Measurements from ENCODE around the gene ANKHD1. TPM values are rescaled to one million over a fixed set of nuclear protein-coding genes. Genes with fewer than 3 reads are reported as not detected.

The ANKHD1 gene
- total RNA-seq, 1 experiment from 2014 or later, result 63.7 TPM

DNA sequence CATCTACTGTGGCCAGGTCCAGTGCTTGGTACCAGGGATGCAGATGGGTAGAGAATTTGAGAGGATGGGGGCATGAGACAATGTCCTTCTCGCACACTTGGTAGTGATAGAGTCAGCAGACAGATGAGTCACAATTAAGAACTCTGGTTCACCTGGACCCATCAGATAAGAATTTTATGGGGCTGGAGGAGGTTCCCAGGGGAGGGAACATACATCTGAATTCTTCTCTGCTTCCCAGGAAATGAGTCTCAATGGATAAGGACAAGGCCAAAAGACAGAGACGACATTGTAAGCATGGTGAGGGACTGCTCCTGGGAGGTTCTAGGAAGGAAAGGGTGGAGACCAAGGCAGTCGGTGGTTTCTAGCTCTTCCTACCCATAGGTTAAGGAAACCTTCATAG is 36.4 kb upstream of the ANKHD1 start:
- H3K27me3 ChIP-seq (replicated peaks), result no peaks in the 10 kb centered on the region
- H3K9me3 ChIP-seq (replicated peaks), result no peaks in the 10 kb centered on the region
- H3K27ac ChIP-seq, result no peak overlapping the region
- no peak overlapping the region for H3K4me3 ChIP-seq
- DNase-seq (ENCODE audit: low read depth in 1 of 2, low spot score in 2 of 2), result no peak
- peaks cover 4% of the 10 kb centered on the region; the same call in 1 of the 2 replicates for H3K4me1 ChIP-seq (replicated peaks)
- no peaks in the 10 kb centered on the region for H3K36me3 ChIP-seq

DNA sequence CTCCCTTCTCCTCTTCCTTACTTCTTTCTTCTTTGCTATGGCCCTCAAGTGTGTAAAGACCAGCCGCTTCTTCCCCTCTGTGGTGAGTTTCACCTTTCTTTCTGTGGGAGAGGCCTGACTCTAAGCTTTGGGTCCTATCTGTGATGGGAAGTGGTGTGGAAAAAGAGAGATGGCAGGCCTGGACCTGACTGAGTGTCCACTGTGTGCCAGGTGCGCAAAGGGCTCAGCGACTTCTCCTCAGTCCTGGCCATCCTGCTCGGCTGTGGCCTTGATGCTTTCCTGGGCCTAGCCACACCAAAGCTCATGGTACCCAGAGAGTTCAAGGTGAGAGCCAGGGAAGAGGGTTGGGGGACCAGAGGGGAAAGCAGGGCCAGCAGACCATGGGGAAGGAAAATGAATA is 35.7 kb upstream of the ANKHD1 start:
- no peak for DNase-seq (ENCODE audit: low read depth in 1 of 2, low spot score in 2 of 2)
- no peak overlapping the region for H3K27ac ChIP-seq
- no peaks in the 10 kb centered on the region for H3K9me3 ChIP-seq (replicated peaks)
- H3K4me1 ChIP-seq (replicated peaks), result peaks cover 4% of the 10 kb centered on the region; the same call in 1 of the 2 replicates
- no peaks in the 10 kb centered on the region for H3K36me3 ChIP-seq
- no peak overlapping the region for H3K4me3 ChIP-seq
- H3K27me3 ChIP-seq (replicated peaks), result no peaks in the 10 kb centered on the region

GRCh38 chr5:140366589-140367255 is 34.9 kb upstream of the ANKHD1 start:
- no peaks in the 10 kb centered on the region for H3K27me3 ChIP-seq (replicated peaks)
- H3K4me1 ChIP-seq (replicated peaks), result peaks cover 4% of the 10 kb centered on the region; the same call in 1 of the 2 replicates
- H3K27ac ChIP-seq, result no peak overlapping the region
- DNase-seq (ENCODE audit: low read depth in 1 of 2, low spot score in 2 of 2), result no peak
- H3K36me3 ChIP-seq, result no peaks in the 10 kb centered on the region
- H3K4me3 ChIP-seq, result no peak overlapping the region
- no peaks in the 10 kb centered on the region for H3K9me3 ChIP-seq (replicated peaks)

GRCh38 chr5:140367256-140368013 is 34.2 kb upstream of the ANKHD1 start:
- Histone ChIP-seq H3K4me3 (no peak overlapping the region), H3K36me3 (no peaks in the 10 kb centered on the region), H3K4me1 (replicated peaks) (peaks cover 4% of the 10 kb centered on the region; the same call in 1 of the 2 replicates), H3K27me3 (replicated peaks) (no peaks in the 10 kb centered on the region), H3K9me3 (replicated peaks) (no peaks in the 10 kb centered on the region), H3K27ac (no peak overlapping the region)
- DNase-seq (ENCODE audit: low read depth in 1 of 2, low spot score in 2 of 2), result no peak

DNA sequence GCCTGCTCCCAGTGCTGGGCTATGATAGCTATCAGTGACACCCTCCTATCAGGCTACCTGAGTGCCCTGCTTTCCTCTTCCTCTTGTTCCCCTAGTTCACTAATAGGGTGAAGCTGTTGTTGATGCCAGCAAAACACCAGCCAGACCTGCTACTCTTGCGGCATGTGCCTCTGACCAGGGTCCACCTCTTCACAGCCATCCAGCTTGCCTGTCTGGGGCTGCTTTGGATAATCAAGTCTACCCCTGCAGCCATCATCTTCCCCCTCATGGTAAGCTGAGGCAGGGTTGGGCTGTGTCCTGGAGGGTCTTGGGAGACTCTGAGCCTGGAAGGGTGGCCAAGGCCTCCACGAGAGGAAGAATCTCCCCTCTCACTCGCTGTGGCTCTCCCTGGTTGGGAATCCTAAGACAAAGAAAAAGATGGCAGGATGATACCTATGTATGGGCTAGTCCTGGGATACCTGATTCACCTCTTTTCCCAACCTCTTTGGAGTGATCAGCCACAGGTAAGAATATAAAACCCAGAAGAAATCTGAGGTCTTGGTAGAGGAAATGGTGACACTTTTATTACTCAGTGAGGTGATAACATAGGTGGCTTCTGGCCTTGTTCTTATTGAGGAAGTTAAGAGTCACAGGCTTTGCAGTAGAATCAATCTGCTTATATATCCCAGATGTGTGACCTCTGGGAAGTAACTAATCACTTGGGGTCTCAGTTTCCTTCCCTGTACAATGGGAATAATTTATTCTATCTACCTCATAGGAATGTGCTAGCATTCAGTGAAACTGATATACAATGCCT is 30.1 kb upstream of the ANKHD1 start:
- no peak overlapping the region for H3K27ac ChIP-seq
- peaks cover 4% of the 10 kb centered on the region; the same call in 1 of the 2 replicates for H3K4me1 ChIP-seq (replicated peaks)
- H3K4me3 ChIP-seq, result no peak overlapping the region
- no peaks in the 10 kb centered on the region for H3K36me3 ChIP-seq
- DNase-seq (ENCODE audit: low read depth in 1 of 2, low spot score in 2 of 2), result no peak
- H3K9me3 ChIP-seq (replicated peaks), result no peaks in the 10 kb centered on the region
- H3K27me3 ChIP-seq (replicated peaks), result no peaks in the 10 kb centered on the region

DNA sequence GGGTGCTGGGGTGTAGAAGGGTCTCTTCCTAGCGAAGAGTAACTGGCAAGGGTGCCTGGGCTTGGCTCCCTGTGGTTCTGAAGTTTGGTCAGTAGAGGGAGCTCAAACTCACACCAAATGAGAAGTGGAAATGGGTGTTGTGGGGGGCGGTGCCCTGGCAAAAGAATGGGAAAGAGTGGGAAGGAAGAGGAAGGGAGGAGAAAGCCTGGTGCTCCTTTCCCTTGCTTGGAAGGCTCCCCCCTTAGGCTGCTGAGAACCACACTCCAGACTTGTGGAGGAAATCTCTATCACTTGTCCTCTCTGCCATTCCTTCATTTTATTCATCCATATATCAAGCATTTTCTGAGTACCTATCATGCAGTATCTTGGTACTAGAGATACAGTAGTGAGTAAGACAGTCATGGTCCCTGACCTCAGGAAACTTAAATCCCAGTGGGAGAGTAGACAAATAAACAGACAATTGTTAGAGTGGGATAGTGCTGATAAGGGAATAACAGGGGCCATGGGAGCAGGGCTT is 28.6 kb upstream of the ANKHD1 start:
- Histone ChIP-seq H3K9me3 (replicated peaks) (no peaks in the 10 kb centered on the region), H3K4me1 (replicated peaks) (peaks cover 4% of the 10 kb centered on the region; the same call in 1 of the 2 replicates), H3K27me3 (replicated peaks) (no peaks in the 10 kb centered on the region), H3K4me3 (no peak overlapping the region), H3K36me3 (no peaks in the 10 kb centered on the region), H3K27ac (no peak overlapping the region)
- DNase-seq (ENCODE audit: low read depth in 1 of 2, low spot score in 2 of 2), result peak; percentile 81 to 89

- Histone ChIP-seq H3K9me3 (replicated peaks) (no peaks in the 10 kb centered on the region), H3K36me3 (no peaks in the 10 kb centered on the region), H3K27me3 (replicated peaks) (no peaks in the 10 kb centered on the region), H3K4me1 (replicated peaks) (no peaks in the 10 kb centered on the region), H3K27ac (no peak overlapping the region), H3K4me3 (no peak overlapping the region)
- no peak for DNase-seq (ENCODE audit: low read depth in 1 of 2, low spot score in 2 of 2)
Observed at GRCh38 chr5:140381351-140381750, 20.3 kb upstream of the ANKHD1 start.

DNA sequence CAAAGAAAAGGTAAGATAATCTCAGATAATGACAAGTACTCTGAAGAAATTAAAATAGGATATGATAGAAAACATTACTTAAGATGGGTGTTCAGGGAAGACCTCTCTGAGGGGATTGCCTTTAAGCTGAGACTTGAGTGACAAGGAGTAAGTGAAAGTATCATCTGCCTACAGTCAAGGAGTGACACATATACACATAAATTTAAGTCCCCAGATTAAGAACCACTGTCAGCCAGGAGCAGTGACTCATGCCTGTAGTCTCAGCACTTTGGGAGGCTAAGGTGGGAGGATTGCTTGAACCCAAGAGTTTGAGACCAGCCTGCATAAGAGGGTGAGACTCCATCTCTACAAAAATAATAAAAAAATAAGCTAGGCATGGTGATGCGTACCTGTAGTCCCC is 19.7 kb upstream of the ANKHD1 start:
- no peaks in the 10 kb centered on the region for H3K36me3 ChIP-seq
- no peaks in the 10 kb centered on the region for H3K9me3 ChIP-seq (replicated peaks)
- H3K27me3 ChIP-seq (replicated peaks), result no peaks in the 10 kb centered on the region
- H3K4me3 ChIP-seq, result no peak overlapping the region
- no peak for DNase-seq (ENCODE audit: low read depth in 1 of 2, low spot score in 2 of 2)
- H3K27ac ChIP-seq, result no peak overlapping the region
- H3K4me1 ChIP-seq (replicated peaks), result no peaks in the 10 kb centered on the region

DNA sequence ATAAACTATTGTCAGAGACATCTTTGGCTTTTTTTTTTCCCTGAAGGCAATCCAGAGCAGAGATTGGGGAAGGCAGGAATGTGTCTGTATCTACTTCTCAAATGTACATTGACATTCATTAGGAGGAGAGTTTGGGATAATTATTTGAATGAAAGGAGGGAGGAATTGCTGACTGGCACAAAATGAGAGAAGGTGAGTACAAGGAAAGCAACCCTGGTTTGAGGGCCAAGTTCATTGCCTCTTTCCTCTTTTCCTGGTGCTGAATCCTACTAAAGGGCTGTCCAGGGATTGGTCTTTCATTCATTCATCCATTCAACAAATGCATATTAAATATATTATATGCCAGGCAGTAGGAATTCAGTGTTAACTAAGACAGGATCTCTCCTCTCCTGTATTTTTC is 18.8 kb upstream of the ANKHD1 start:
- no peak for DNase-seq (ENCODE audit: low read depth in 1 of 2, low spot score in 2 of 2)
- H3K27me3 ChIP-seq (replicated peaks), result no peaks in the 10 kb centered on the region
- no peaks in the 10 kb centered on the region for H3K9me3 ChIP-seq (replicated peaks)
- no peak overlapping the region for H3K4me3 ChIP-seq
- H3K27ac ChIP-seq, result no peak overlapping the region
- H3K4me1 ChIP-seq (replicated peaks), result no peaks in the 10 kb centered on the region
- no peaks in the 10 kb centered on the region for H3K36me3 ChIP-seq

DNA sequence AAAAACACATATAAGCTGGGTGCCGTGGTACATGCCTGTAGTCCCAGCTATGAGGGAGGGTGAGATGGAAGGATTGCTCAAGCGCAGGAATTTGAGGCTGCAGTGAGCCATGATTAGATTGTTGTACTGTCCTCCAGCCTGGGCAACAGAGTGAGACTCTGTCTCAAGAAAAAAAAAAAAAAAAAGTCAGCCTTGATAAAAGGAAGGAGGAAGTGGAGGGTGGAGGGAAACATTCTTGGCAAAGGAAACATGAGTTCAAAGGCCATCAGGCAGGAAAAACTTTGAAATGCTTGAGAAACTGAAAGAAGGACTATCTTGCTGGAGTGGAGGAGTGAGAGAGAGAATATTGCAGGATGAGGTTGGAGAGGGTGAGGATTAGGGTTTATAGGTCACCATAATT is 18.3 kb upstream of the ANKHD1 start:
- Histone ChIP-seq H3K36me3 (no peaks in the 10 kb centered on the region), H3K4me1 (replicated peaks) (no peaks in the 10 kb centered on the region), H3K9me3 (replicated peaks) (no peaks in the 10 kb centered on the region), H3K4me3 (no peak overlapping the region), H3K27ac (no peak overlapping the region), H3K27me3 (replicated peaks) (no peaks in the 10 kb centered on the region)
- no peak for DNase-seq (ENCODE audit: low read depth in 1 of 2, low spot score in 2 of 2)

- H3K27me3 ChIP-seq (replicated peaks), result no peaks in the 10 kb centered on the region
- no peaks in the 10 kb centered on the region for H3K4me1 ChIP-seq (replicated peaks)
- H3K36me3 ChIP-seq, result no peaks in the 10 kb centered on the region
- H3K9me3 ChIP-seq (replicated peaks), result no peaks in the 10 kb centered on the region
- no peak overlapping the region for H3K27ac ChIP-seq
- DNase-seq (ENCODE audit: low read depth in 1 of 2, low spot score in 2 of 2), result peak in 1 of 2 experiments; percentile 5
- H3K4me3 ChIP-seq, result no peak overlapping the region
Observed at GRCh38 chr5:140388052-140388451, 13.6 kb upstream of the ANKHD1 start.

DNA sequence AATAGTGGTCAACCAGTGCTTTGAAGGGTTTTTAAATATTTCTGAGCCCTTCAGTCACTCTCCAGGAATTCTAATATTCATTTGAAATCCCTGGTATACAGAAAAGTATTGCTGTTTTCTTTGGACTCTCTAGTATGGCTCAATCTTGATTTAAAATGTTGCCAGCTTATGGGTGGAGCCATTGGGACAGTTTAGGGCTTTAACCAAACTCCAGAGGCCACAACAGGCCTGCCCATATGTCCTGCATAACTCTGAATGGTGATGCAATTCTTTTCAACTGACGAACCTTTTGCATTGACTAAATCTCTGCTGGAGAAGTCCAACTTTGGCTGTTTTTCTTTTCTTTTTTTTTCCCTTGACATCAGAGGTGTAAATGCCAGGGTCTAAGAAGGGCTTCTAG is 10.3 kb upstream of the ANKHD1 start:
- Histone ChIP-seq H3K9me3 (replicated peaks) (no peaks in the 10 kb centered on the region), H3K4me1 (replicated peaks) (no peaks in the 10 kb centered on the region), H3K27me3 (replicated peaks) (no peaks in the 10 kb centered on the region), H3K4me3 (no peak overlapping the region), H3K27ac (no peak overlapping the region), H3K36me3 (no peaks in the 10 kb centered on the region)
- DNase-seq (ENCODE audit: low read depth in 1 of 2, low spot score in 2 of 2), result peak in 1 of 2 experiments; percentile 3

DNA sequence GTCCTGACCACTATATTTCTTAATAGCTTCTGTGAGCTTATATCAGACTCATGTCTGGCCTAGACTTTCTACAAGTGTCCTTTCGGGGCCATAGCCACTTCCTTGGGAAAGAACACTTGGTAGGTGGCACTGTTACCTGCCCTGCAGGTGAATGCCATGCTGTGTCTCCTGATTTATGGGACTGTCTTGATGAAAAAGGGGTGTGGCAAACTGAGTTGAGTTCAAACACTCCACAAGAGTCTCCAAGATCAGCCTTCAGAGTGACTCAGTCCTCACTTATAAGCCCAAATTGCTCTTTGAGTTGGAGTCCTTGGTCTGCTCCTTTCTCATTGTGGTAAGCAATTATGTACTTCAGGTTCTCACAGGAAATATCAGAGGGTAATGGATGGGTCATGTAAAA is 9.9 kb upstream of the ANKHD1 start:
- no peaks in the 10 kb centered on the region for H3K4me1 ChIP-seq (replicated peaks)
- peak in 1 of 2 experiments; percentile 8 for DNase-seq (ENCODE audit: low read depth in 1 of 2, low spot score in 2 of 2)
- H3K27ac ChIP-seq, result no peak overlapping the region
- H3K27me3 ChIP-seq (replicated peaks), result no peaks in the 10 kb centered on the region
- no peaks in the 10 kb centered on the region for H3K36me3 ChIP-seq
- H3K4me3 ChIP-seq, result no peak overlapping the region
- no peaks in the 10 kb centered on the region for H3K9me3 ChIP-seq (replicated peaks)

Data from SJSA1 (cell line).